Fibroblast of lung (primary cell): ENCODE data around the gene C6orf15. TPM values are rescaled to one million over a fixed set of nuclear protein-coding genes. Genes with fewer than 3 reads are reported as not detected.

ENCODE experiments used
- DNase-seq, 2 donors: peaks; one replicate each; pipeline versions ENCODE4 v3.0.0 to v3.0.0-alpha.2; 2010; ENCODE audit warnings: low read depth in 2 of 2
- H2AFZ ChIP-seq: 2 replicates; pipeline ENCODE4 v1.5.1; 2012; ENCODE audit warnings: low read length, control low read depth, inconsistent platforms
- H3K27ac ChIP-seq: 2 replicates; pipeline ENCODE4 v1.5.1; 2011; ENCODE audit warnings: low read length, control low read depth; ENCODE audit not compliant: insufficient read depth
- H3K27me3 ChIP-seq: 2 replicates; pipeline ENCODE4 v1.5.1; 2011; ENCODE audit warnings: mild to moderate bottlenecking, low read length; ENCODE audit not compliant: control insufficient read depth, insufficient read depth
- H3K36me3 ChIP-seq: 2 replicates; pipeline ENCODE4 v1.5.1; 2011; ENCODE audit warnings: low read length; ENCODE audit not compliant: control insufficient read depth, insufficient read depth
- H3K4me1 ChIP-seq: 2 replicates; pipeline ENCODE4 v1.5.1; 2011; ENCODE audit warnings: low read length; ENCODE audit not compliant: control insufficient read depth, insufficient read depth; ENCODE audit errors: extremely low read depth
- H3K4me2 ChIP-seq: 2 replicates; pipeline ENCODE4 v1.5.1; 2011; ENCODE audit warnings: low read length, control low read depth; ENCODE audit not compliant: insufficient read depth; ENCODE audit errors: extremely low read depth
- H3K4me3 ChIP-seq, 4 experiments: fragments of 200-600 bp in 1 of 4; sonication (generic) in 1 of 4; replicated peaks in 1 of 4; 2 replicates each; pipeline ENCODE4 v1.5.1; 2011 to 2016; ENCODE audit warnings: low read length in 4 of 4, low read depth in 3 of 4, mild to moderate bottlenecking in 3 of 4, control low read depth in 2 of 4, inconsistent platforms in 1 of 4, mixed read lengths in 1 of 4; ENCODE audit not compliant: insufficient read depth in 1 of 4; ENCODE audit errors: control extremely low read depth in 1 of 4
- H3K79me2 ChIP-seq: 2 replicates; pipeline ENCODE4 v1.5.1; 2012; ENCODE audit warnings: mild to moderate bottlenecking, low read length, inconsistent platforms; ENCODE audit not compliant: control insufficient read depth, insufficient read depth
- H3K9ac ChIP-seq: 2 replicates; pipeline ENCODE4 v1.5.1; 2011; ENCODE audit warnings: mild to moderate bottlenecking, low read length, control low read depth; ENCODE audit not compliant: insufficient read depth
- H3K9me3 ChIP-seq: 2 replicates; pipeline ENCODE4 v1.5.1; 2012; ENCODE audit warnings: low read depth, low read length; ENCODE audit not compliant: control insufficient read depth, insufficient read depth
- H4K20me1 ChIP-seq: 2 replicates; pipeline ENCODE4 v1.5.1; 2011; ENCODE audit warnings: low read length; ENCODE audit not compliant: control insufficient read depth, insufficient read depth; ENCODE audit errors: extremely low read depth
- EZH2 ChIP-seq: IDR thresholded peaks from 2 replicates; pipeline ENCODE4 v1.5.1; 2012; ENCODE audit warnings: low read length, control low read depth, mild to moderate bottlenecking; ENCODE audit errors: missing control alignments
- polyA plus RNA-seq, 2 donors: library from polyadenylated mRNA; depleted of rRNA in 1 of 2; stranded (reverse) in 1 of 2; unstranded in 1 of 2; fragments of >200 nt; gene quantifications; 2 replicates each; pipeline ENCODE4 v1.2.1, GENCODE V29; 2011 to 2012; ENCODE audit warnings: missing spikeins in 1 of 2
- total RNA-seq: library from RNA; depleted of rRNA; stranded (reverse); fragments of >200 nt; gene quantifications from 2 replicates; pipeline ENCODE4 v1.2.1, GENCODE V29; 2014
- TF ChIP-seq, protein P1 (sequence below), 2 donors: IDR thresholded peaks in 1 of 2; conservative IDR thresholded peaks in 1 of 2; 1 replicate in 1 of 2; 2 replicates in 1 of 2; pipeline ENCODE4 v1.5.1; 2011 to 2012; ENCODE audit warnings: low read length in 2 of 2, control low read depth in 1 of 2, inconsistent platforms in 1 of 2, low read depth in 1 of 2, mild to moderate bottlenecking in 1 of 2

C6orf15 gene
- total and polyA plus RNA-seq, 2 donors (not counting 1 experiment from before 2014, with no cell fraction given): not detected

DNA sequence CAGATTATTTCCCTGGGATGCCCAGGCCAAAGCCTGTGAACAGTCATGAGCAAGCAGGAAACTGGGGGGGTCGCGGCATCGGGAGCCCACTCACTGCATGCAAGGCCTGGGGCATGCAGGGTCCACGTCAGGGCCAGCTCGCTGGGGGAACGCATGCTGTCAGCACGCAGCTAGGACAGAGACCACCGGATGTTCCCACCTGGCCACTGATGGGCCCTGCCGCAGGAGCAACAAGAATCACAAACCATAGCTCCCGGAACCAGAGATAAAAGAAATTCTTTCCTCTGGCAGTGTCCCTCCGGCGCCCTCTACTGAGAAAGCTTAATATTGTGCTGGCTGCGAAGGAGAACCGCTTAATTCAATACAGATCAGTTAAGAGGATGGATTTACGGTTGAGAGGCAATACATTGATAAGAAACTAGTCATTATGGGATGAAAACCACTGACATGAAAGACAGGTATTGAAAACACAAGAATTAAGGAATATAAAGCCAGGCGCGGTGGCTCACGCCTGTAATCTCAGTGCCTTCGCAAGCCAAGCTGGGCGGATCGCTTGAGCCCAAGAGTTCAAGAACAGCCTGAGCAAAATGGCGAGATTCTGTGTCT, 32.6 kb downstream of the C6orf15 start:
- H3K27me3 ChIP-seq: no peaks in the 10 kb centered on the region
- no peak overlapping the region for H3K9ac ChIP-seq
- peak; percentile 50 to 68 for DNase-seq
- no peaks in the 10 kb centered on the region for H4K20me1 ChIP-seq
- peaks cover 7% of the 10 kb centered on the region for H3K4me1 ChIP-seq
- H3K4me2 ChIP-seq: peak overlapping the region; percentile 1
- H3K27ac ChIP-seq: no peak overlapping the region
- TF ChIP-seq, protein P1, sequence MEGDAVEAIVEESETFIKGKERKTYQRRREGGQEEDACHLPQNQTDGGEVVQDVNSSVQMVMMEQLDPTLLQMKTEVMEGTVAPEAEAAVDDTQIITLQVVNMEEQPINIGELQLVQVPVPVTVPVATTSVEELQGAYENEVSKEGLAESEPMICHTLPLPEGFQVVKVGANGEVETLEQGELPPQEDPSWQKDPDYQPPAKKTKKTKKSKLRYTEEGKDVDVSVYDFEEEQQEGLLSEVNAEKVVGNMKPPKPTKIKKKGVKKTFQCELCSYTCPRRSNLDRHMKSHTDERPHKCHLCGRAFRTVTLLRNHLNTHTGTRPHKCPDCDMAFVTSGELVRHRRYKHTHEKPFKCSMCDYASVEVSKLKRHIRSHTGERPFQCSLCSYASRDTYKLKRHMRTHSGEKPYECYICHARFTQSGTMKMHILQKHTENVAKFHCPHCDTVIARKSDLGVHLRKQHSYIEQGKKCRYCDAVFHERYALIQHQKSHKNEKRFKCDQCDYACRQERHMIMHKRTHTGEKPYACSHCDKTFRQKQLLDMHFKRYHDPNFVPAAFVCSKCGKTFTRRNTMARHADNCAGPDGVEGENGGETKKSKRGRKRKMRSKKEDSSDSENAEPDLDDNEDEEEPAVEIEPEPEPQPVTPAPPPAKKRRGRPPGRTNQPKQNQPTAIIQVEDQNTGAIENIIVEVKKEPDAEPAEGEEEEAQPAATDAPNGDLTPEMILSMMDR (conservative IDR thresholded peaks at IDR 0.05 in 1 of 2, IDR thresholded peaks at IDR 0.05 in 1 of 2; ENCODE audit: low read depth in 1 of 2, low read length in 2 of 2): peak; percentile 77 to 87
- no peak for TF ChIP-seq EZH2
- no peaks in the 10 kb centered on the region for H3K36me3 ChIP-seq
- peak overlapping the region in 1 of 4 experiments; percentile 20 for H3K4me3 ChIP-seq
- H2AFZ ChIP-seq: peak overlapping the region; percentile 61
- no peaks in the 10 kb centered on the region for H3K79me2 ChIP-seq
- no peaks in the 10 kb centered on the region for H3K9me3 ChIP-seq

DNA sequence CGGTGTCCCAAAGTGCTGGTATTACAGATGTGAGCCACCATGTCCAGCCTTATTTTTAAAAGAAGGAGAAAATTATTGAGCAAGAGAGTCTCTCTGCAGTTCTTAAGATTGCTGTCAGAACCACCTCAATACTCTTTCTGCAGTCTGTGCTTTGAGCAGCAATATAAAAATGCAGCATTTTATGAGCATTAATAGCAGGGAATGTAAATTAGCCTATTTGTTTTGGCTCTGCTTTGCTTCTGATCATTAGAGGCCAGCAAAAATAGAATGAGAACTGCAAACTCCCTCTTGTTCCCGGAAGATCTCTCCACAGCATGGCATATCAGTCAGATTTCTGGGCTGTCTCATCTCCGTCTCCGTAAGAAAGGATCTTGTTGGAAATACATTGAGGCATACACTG, 35.8 kb downstream of the C6orf15 start:
- no peaks in the 10 kb centered on the region for H3K9me3 ChIP-seq
- no peaks in the 10 kb centered on the region for H3K79me2 ChIP-seq
- no peak for TF ChIP-seq EZH2
- TF ChIP-seq, protein P1 (conservative IDR thresholded peaks at IDR 0.05 in 1 of 2, IDR thresholded peaks at IDR 0.05 in 1 of 2; ENCODE audit: low read depth in 1 of 2, low read length in 2 of 2): no peak
- no peak for DNase-seq
- no peaks in the 10 kb centered on the region for H4K20me1 ChIP-seq
- H3K4me3 ChIP-seq: no peak overlapping the region
- H3K4me2 ChIP-seq: no peak overlapping the region
- no peaks in the 10 kb centered on the region for H3K36me3 ChIP-seq
- peaks cover 9% of the 10 kb centered on the region for H3K4me1 ChIP-seq
- H2AFZ ChIP-seq: no peak overlapping the region
- H3K9ac ChIP-seq: no peak overlapping the region
- no peaks in the 10 kb centered on the region for H3K27me3 ChIP-seq
- no peak overlapping the region for H3K27ac ChIP-seq

DNA sequence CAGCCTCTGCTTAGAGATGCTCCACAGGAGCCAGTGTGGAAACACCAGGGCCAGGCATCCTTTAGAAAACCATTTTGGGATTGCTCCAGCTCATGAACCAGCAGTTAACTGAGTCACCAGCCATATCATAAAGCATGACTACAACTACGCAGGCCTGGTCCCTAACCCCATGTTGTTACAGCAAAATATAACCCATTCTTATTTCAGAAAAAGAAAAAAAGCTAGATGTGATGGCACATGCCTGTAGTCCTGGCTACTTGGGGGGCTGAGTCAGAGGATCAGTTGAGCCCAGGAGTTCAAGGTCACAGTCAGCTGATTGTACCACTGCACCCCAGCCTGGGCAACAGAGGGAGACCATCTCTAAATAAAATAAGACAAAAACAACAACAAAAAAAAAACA, 36.8 kb downstream of the C6orf15 start:
- peak; percentile 69 to 77 for DNase-seq
- no peak overlapping the region for H3K4me3 ChIP-seq
- TF ChIP-seq EZH2: no peak
- TF ChIP-seq, protein P1 (conservative IDR thresholded peaks at IDR 0.05 in 1 of 2, IDR thresholded peaks at IDR 0.05 in 1 of 2; ENCODE audit: low read depth in 1 of 2, low read length in 2 of 2): no peak
- no peaks in the 10 kb centered on the region for H3K9me3 ChIP-seq
- no peaks in the 10 kb centered on the region for H4K20me1 ChIP-seq
- H3K79me2 ChIP-seq: no peaks in the 10 kb centered on the region
- peak overlapping the region; percentile 19 for H3K27ac ChIP-seq
- no peaks in the 10 kb centered on the region for H3K27me3 ChIP-seq
- no peak overlapping the region for H3K9ac ChIP-seq
- H3K36me3 ChIP-seq: no peaks in the 10 kb centered on the region
- H3K4me2 ChIP-seq: no peak overlapping the region
- no peak overlapping the region for H2AFZ ChIP-seq
- peaks cover 9% of the 10 kb centered on the region for H3K4me1 ChIP-seq
